HFFc6 (cell line): ENCODE data around the gene DPRX. TPM values are rescaled to one million over a fixed set of nuclear protein-coding genes. Genes with fewer than 3 reads are reported as not detected.
"Not testable (repeated sequence)": the region's sequence is repeated elsewhere in the genome, so short reads cannot be mapped to it uniquely, and the experiment has no call there.

Experiments used
- DNase-seq: peaks from one replicate; pipeline ENCODE4 v3.0.0-alpha.2; 2018
- H3K27ac Mint-ChIP-seq: 2 replicates; pipeline ENCODE4 v1.8.0; 2020; ENCODE audit warnings: mild to moderate bottlenecking, mixed read lengths
- H3K27me3 Mint-ChIP-seq: 2 replicates; pipeline ENCODE4 v1.8.0; 2021; ENCODE audit warnings: mild to moderate bottlenecking, moderate library complexity, mixed read lengths; ENCODE audit not compliant: insufficient read depth
- H3K36me3 Mint-ChIP-seq: 2 replicates; pipeline ENCODE4 v1.8.0; 2021; ENCODE audit warnings: low read depth, mixed read lengths
- H3K4me1 Mint-ChIP-seq: 2 replicates; pipeline ENCODE4 v1.8.0; 2020; ENCODE audit warnings: low read depth, mixed read lengths
- H3K4me3 Mint-ChIP-seq: 2 replicates; pipeline ENCODE4 v1.8.0; 2020; ENCODE audit warnings: mild to moderate bottlenecking, moderate library complexity, mixed read lengths
- H3K9me3 Mint-ChIP-seq: 2 replicates; pipeline ENCODE4 v1.8.0; 2020; ENCODE audit warnings: mild to moderate bottlenecking, mixed read lengths
- CTCF ChIP-seq: fragments of 200-600 bp; sonication (generic); IDR thresholded peaks from 2 replicates; pipeline ENCODE4 v1.5.0; 2021; ENCODE audit warnings: antibody characterized with exemption, mild to moderate bottlenecking
- microRNA-seq: library from miRNA; unstranded; fragments of <30 nt; microRNA quantifications from one replicate; pipeline ENCODE4, GENCODE V29; 2019
- total RNA-seq, 6 experiments: library from RNA; stranded (reverse); fragmentation: NEBNext Ultra II Directional; extraction: Animal tissue kit (Norgen Biotek cat#: 25700); gene quantifications; 2 replicates in 1 of 6; 3 replicates in 5 of 6; pipeline ENCODE4 v1.2.3, GENCODE V29; 2021

Gene DPRX
- total RNA-seq, 6 experiments from 2014 or later: not detected

GRCh38 chr19:53664760-53665159 is 33.0 kb downstream of the DPRX start:
- Mint-ChIP-seq H3K9me3 (peaks cover 28% of the 10 kb centered on the region), H3K36me3 (peaks cover 5% of the 10 kb centered on the region), H3K4me1 (no peaks in the 10 kb centered on the region), H3K27ac (no peak overlapping the region), H3K4me3 (no peak overlapping the region), H3K27me3 (peaks cover 4% of the 10 kb centered on the region)
- TF ChIP-seq CTCF: no peak
- DNase-seq: no peak

- DNase-seq, H3K36me3 Mint-ChIP-seq, H3K27me3 Mint-ChIP-seq, H3K27ac Mint-ChIP-seq, H3K4me3 Mint-ChIP-seq, H3K4me1 Mint-ChIP-seq: not testable (repeated sequence)
- H3K9me3 Mint-ChIP-seq: peaks cover 35% of the 10 kb centered on the region
Measured at GRCh38 chr19:53666331-53666730, 34.5 kb downstream of the DPRX start.

GRCh38 chr19:53668804-53669203 is 37.0 kb downstream of the DPRX start:
- H3K9me3 Mint-ChIP-seq: peaks cover 31% of the 10 kb centered on the region
- not testable (repeated sequence) for H3K4me1 Mint-ChIP-seq, H3K27me3 Mint-ChIP-seq, H3K4me3 Mint-ChIP-seq, DNase-seq, H3K27ac Mint-ChIP-seq, H3K36me3 Mint-ChIP-seq

- no peak for TF ChIP-seq CTCF
- 0 out of 2 replicates have a peak, but pooled peaks cover 6% of the 10 kb centered on the region for H3K36me3 Mint-ChIP-seq
- no peaks in the 10 kb centered on the region; the same call in 1 of the 2 replicates for H3K27me3 Mint-ChIP-seq
- no peak for DNase-seq
- peaks cover 26% of the 10 kb centered on the region for H3K9me3 Mint-ChIP-seq
- no peaks in the 10 kb centered on the region for H3K4me1 Mint-ChIP-seq
- H3K27ac Mint-ChIP-seq: no peak overlapping the region
- H3K4me3 Mint-ChIP-seq: no peak overlapping the region
Measured at GRCh38 chr19:53670345-53670744, 38.5 kb downstream of the DPRX start.

GRCh38 chr19:53671663-53672062 is 39.9 kb downstream of the DPRX start:
- H3K9me3 Mint-ChIP-seq: peaks cover 30% of the 10 kb centered on the region
- TF ChIP-seq CTCF: no peak
- no peak overlapping the region for H3K27ac Mint-ChIP-seq
- H3K4me3 Mint-ChIP-seq: no peak overlapping the region
- no peak for DNase-seq
- 0 out of 2 replicates have a peak, but pooled peaks cover 6% of the 10 kb centered on the region for H3K36me3 Mint-ChIP-seq
- H3K4me1 Mint-ChIP-seq: no peaks in the 10 kb centered on the region
- H3K27me3 Mint-ChIP-seq: no peaks in the 10 kb centered on the region; the same call in 1 of the 2 replicates

Small RNAs within 50 kb of the gene (microRNA-seq; reads per million reads assigned to microRNA genes)
- gene MIR1323 (not detected), gene MIR498 (not detected), gene MIR512-1 (not detected), gene MIR512-2 (not detected), gene MIR515-1 (not detected), gene MIR515-2 (not detected), gene MIR519C (not detected), gene MIR519E (not detected), gene MIR520E (not detected), gene MIR520F (not detected)

Other genes with a start within 250 kb of the DPRX start
- 1 to 10 TPM; 4.3 to 5.4 (median 5.1) TPM for gene ZNF765, start 236.8 kb upstream of the DPRX start, total RNA-seq
- gene ZNF761, start 200.0 kb upstream of the DPRX start, total RNA-seq: 10 to 100 TPM in 3 of 6 experiments, 1 to 10 TPM in 3; 9.5 to 11.1 (median 10.0) TPM
- 1 to 10 TPM; 2.0 to 6.4 (median 3.4) TPM for gene ZNF813, start 164.3 kb upstream of the DPRX start, total RNA-seq
- gene ZNF331, start 93.9 kb upstream of the DPRX start, total RNA-seq: 10 to 100 TPM in 4 of 6 experiments, 1 to 10 TPM in 2; 9.8 to 13.0 (median 11.3) TPM
- not detected for gene NLRP12, start 192.3 kb downstream of the DPRX start, total RNA-seq
- 100 to 1,000 TPM; 304 to 350 (median 316) TPM for gene MYADM, start 235.9 kb downstream of the DPRX start, total RNA-seq